Endodermal cell (in vitro differentiated cells): ENCODE measurements around the gene HIF1A. TPM values are rescaled to one million over a fixed set of nuclear protein-coding genes. Genes with fewer than 3 reads are reported as not detected.

Experiments used
- DNase-seq: peaks from one replicate; pipeline ENCODE4 v3.0.0-alpha.2; 2017
- H3K27ac ChIP-seq: 2 replicates; pipeline ENCODE4 v1.5.1; 2013; ENCODE audit warnings: mild to moderate bottlenecking, low read depth, low read length, moderate library complexity
- H3K27me3 ChIP-seq: 2 replicates; pipeline ENCODE4 v1.6.1; 2013; ENCODE audit warnings: mild to moderate bottlenecking, low read length, moderate library complexity; ENCODE audit not compliant: insufficient read depth, control insufficient read depth, poor library complexity, severe bottlenecking
- H3K36me3 ChIP-seq: 2 replicates; pipeline ENCODE4 v1.7.0; 2013; ENCODE audit warnings: mild to moderate bottlenecking, low read length, moderate library complexity; ENCODE audit not compliant: control insufficient read depth, insufficient read depth
- H3K4me1 ChIP-seq: one replicate; pipeline ENCODE4 v1.7.0; 2013; ENCODE audit warnings: low read length; ENCODE audit not compliant: control insufficient read depth, insufficient read depth
- H3K4me3 ChIP-seq: 2 replicates; pipeline ENCODE4 v1.5.1; 2013; ENCODE audit warnings: mild to moderate bottlenecking, low read length, moderate library complexity
- H3K9ac ChIP-seq: 2 replicates; pipeline ENCODE4 v1.6.1; 2013; ENCODE audit warnings: mild to moderate bottlenecking, low read length, moderate library complexity; ENCODE audit not compliant: poor library complexity, severe bottlenecking; ENCODE audit errors: extremely low read depth
- H3K9me3 ChIP-seq: 2 replicates; pipeline ENCODE4 v1.6.1; 2013; ENCODE audit warnings: mild to moderate bottlenecking, low read length, moderate library complexity; ENCODE audit not compliant: control insufficient read depth
- H3K27ac Mint-ChIP-seq: 2 replicates; pipeline ENCODE4 v1.8.0; 2020; ENCODE audit warnings: mixed read lengths
- H3K27me3 Mint-ChIP-seq: 2 replicates; pipeline ENCODE4 v1.8.0; 2021; ENCODE audit warnings: mild to moderate bottlenecking, mixed read lengths; ENCODE audit not compliant: insufficient read depth
- H3K36me3 Mint-ChIP-seq: 2 replicates; pipeline ENCODE4 v1.8.0; 2020; ENCODE audit warnings: low read depth, mixed read lengths
- H3K4me1 Mint-ChIP-seq: 2 replicates; pipeline ENCODE4 v1.8.0; 2020; ENCODE audit warnings: mixed read lengths
- H3K4me3 Mint-ChIP-seq: 2 replicates; pipeline ENCODE4 v1.8.0; 2020; ENCODE audit warnings: mild to moderate bottlenecking, moderate library complexity, mixed read lengths
- H3K9me3 Mint-ChIP-seq: 2 replicates; pipeline ENCODE4 v1.8.0; 2020; ENCODE audit warnings: mild to moderate bottlenecking, mixed read lengths
- CTCF ChIP-seq: fragments of 200-600 bp; sonication (generic); conservative IDR thresholded peaks from 2 replicates; pipeline ENCODE4 v1.5.0; 2021; ENCODE audit warnings: antibody characterized with exemption, mild to moderate bottlenecking
- WGBS, 2 experiments: methylation state at CpG; one replicate each; pipeline versions ENCODE4 v1.1.5 to v1.1.7; 2013; ENCODE audit warnings: missing lambda C conversion rate in 2 of 2, mixed read lengths in 1 of 2; ENCODE audit not compliant: insufficient coverage in 1 of 2, insufficient read length in 1 of 2; 5-methylcytosine and 5-hydroxymethylcytosine counted together
- total RNA-seq, 2 donors: library from RNA; stranded (reverse); fragmentation: NEBNext Ultra II Directional in 1 of 2; extraction: Animal tissue kit (Norgen Biotek cat#: 25700) in 1 of 2; gene quantifications; 2 replicates in 1 of 2; 3 replicates in 1 of 2; pipeline ENCODE4 v1.2.1, GENCODE V29; 2021

Gene HIF1A
- total RNA-seq, 2 donors from 2014 or later = 201 to 227 TPM

GRCh38 chr14:61797309-61797708 is 102.0 kb downstream of the HIF1A start:
- no peaks in the 10 kb centered on the region for H3K4me1 Mint-ChIP-seq
- TF ChIP-seq CTCF = no peak
- no peaks in the 10 kb centered on the region for H3K27me3 Mint-ChIP-seq
- Histone ChIP-seq H3K9me3 (no peaks in the 10 kb centered on the region), H3K9ac (no peak overlapping the region), H3K4me1 (no peaks in the 10 kb centered on the region), H3K4me3 (no peak overlapping the region), H3K27ac (no peak overlapping the region), H3K27me3 (no peaks in the 10 kb centered on the region), H3K36me3 (peaks cover 37% of the 10 kb centered on the region)
- no peak overlapping the region for H3K4me3 Mint-ChIP-seq
- no peak overlapping the region for H3K27ac Mint-ChIP-seq
- no peaks in the 10 kb centered on the region for H3K9me3 Mint-ChIP-seq
- no peak for DNase-seq
- 92 to 96% methylated on average over 4 to 5 of the region's 5 CpGs for whole genome bisulfite sequencing, 2 experiments
- H3K36me3 Mint-ChIP-seq = peaks cover 28% of the 10 kb centered on the region

Other genes with a start within 250 kb of the HIF1A start
- gene SNAPC1, start 66.9 kb downstream of the HIF1A start, total RNA-seq = 10 to 100 TPM in 1 of 2 donors, 1 to 10 TPM in 1; 8.6 to 21.6 TPM
- gene SYT16, start 117.2 kb downstream of the HIF1A start, total RNA-seq = under 1 TPM; 0.53 to 1.00 TPM